Left kidney (tissue), 8 donors: ENCODE measurements around the gene ZNF121. TPM values are rescaled to one million over a fixed set of nuclear protein-coding genes. Genes with fewer than 3 reads are reported as not detected.
"Not testable (repeated sequence)": the region's sequence is repeated elsewhere in the genome, so short reads cannot be mapped to it uniquely, and the experiment has no call there.

Source experiments
- DNase-seq: peaks from one replicate; pipeline ENCODE4 v3.0.0-alpha.2; 2013
- long read RNA-seq, 8 donors: transcript quantifications; one replicate each; lab custom pipeline, GENCODE V29; 2026
- polyA plus RNA-seq: library from polyadenylated mRNA; unstranded; fragments of 120-200 nt; gene quantifications from one replicate; pipeline ENCODE4 v1.2.1, GENCODE V29; 2013; ENCODE audit not compliant: insufficient read length

Gene ZNF121
- 33.2 TPM for polyA plus RNA-seq
- long read RNA-seq, donor 1, partial matches to known transcripts: 0 of 1 reads
- long read RNA-seq, donor 1, other reads (novel, unspliced or antisense): 0 of 1 reads
- long read RNA-seq, donor 2, partial matches to known transcripts: 23 of 26 reads
- long read RNA-seq, donor 2, other reads (novel, unspliced or antisense): 0 of 26 reads
- long read RNA-seq, donor 3, partial matches to known transcripts: 0 of 2 reads
- long read RNA-seq, donor 3, other reads (novel, unspliced or antisense): 0 of 2 reads
- long read RNA-seq, donor 4, partial matches to known transcripts: 0 of 1 reads
- long read RNA-seq, donor 4, other reads (novel, unspliced or antisense): 0 of 1 reads
- long read RNA-seq, donor 5, partial matches to known transcripts: 0 of 3 reads
- long read RNA-seq, donor 5, other reads (novel, unspliced or antisense): 0 of 3 reads
- long read RNA-seq, donor 6: 0 reads
- long read RNA-seq, donor 7, partial matches to known transcripts: 19 of 23 reads
- long read RNA-seq, donor 7, other reads (novel, unspliced or antisense): 0 of 23 reads
- long read RNA-seq, donor 8, partial matches to known transcripts: 0 of 1 reads
- long read RNA-seq, donor 8, other reads (novel, unspliced or antisense): 0 of 1 reads

DNA sequence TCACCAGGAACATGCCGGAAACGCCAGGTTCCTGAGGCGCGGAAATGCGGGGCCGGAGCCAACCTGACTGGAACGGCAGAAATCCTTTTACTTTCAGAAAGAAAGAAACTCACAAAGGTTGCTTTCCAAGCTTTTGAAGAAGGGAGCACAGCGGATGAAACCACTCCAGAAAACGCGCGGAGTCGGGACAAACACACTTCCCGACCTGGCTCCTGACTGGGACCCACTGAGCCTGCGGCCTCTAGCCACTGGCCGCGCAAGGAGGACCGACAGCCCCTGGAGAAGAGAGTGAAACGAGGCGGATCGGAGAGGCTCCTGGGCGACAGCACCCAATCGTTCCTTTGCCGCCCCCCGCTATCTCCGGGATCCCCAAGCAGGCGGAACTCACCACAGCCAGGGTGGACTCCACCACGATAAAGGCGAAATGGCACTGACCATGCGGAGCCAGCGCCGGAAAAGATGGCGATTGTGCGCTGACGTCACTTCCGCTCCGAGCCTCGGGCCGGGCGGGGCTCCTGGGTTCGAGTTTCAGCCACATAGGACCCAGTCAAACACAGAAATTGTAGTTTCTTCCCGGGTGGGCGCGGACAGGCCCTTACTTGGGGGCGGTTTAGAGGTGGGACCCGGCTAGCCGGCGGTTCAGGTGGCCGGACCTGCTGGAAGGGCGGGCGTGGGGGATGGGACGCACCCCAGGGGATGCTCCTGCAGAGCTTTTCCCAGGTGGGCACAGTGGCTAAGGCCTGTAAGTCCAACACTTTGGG, at the start of gene ZNF121:
TSS of gene ZNF121 (minus strand) at position 432 of the 761 bp plus-strand sequence. CDS start 16,407 bp downstream, outside the sequence.
- peak; percentile 91 for DNase-seq

DNA sequence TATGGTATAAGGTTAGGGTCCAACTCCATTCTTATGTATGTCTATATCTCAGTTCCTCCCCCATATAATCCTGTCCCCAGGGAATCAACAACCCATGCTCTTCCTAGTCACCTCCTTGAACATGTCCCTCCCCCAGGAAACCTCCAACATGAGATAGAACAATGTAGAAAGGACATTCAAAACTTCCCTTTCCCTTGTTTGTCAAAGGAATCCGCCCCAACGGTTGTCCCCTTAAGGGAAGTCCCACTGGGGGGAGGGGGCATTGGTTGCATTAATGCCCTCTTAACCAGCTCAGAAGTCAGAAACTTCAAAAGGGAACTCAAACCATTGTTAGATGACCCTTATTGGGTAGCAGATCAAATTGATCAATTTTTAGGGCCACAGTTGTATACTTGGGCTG, 43.6 kb upstream of the ZNF121 start:
- no peak for DNase-seq

DNA sequence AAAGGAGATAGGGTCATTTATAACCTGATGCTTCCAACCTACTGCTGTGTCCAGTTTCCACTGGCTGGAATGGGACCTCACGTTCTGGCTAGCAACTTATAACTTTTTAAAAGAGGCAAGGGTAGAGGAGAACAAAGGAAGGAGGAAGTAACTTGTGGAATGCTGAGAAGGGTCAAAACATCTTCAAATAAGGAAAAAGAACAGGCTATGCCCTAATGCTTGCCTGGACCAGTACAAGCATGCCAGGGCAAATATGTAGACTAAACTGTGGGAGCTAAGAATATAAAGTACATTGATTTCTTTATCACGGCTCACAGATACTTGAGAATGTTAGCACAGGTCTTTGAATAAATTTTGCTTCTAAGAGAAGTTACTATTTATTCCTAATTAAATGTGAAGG, 38.2 kb upstream of the ZNF121 start:
- no peak for DNase-seq

DNA sequence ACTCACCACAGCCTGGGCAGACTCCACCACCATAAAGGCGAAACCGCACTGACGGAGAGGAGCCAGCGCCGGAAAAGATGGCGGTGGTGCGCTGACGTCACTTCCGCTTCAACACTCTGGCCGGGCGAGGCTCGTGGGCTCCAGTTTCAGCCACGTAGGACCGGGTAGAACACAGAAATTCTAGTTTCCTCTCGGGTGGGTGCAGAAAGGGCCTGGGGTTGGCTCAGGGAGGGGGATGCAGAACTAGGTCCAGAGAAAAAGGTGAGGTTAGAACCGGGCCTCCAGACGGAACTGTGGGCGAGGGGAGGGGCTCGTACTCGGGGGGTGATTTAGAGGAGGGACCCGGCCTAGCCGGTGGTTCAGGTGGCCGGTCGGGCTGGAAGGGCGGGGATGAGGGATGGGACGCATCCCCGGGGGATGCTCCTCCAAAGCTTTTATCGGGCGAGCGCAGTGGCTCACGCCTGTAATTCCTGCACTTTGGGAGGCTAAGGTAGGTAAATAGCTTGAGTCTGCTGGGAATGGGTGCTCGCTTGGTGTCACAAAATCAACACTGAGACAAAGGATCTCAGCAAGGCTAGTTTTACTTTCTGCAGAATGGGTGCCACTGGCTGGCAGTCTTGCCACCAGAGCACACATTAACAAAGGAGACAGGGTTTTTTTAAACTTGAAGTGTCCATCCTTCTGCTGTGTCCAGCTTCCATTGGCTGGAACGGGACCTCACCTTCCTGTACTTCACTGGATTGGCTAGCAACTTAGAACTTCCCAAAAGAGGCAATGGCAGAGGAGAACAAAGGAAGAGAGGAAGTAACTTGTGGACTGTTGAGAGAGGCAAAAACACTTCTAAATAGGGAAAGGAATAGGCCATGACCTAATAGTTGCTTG, 37.1 kb upstream of the ZNF121 start, which contains the start of gene ZNF561:
TSS of gene ZNF561 (minus strand) at position 77 of the 882 bp plus-strand sequence. CDS start 1,776 bp downstream, outside the sequence.
- DNase-seq: peak; percentile 89

DNA sequence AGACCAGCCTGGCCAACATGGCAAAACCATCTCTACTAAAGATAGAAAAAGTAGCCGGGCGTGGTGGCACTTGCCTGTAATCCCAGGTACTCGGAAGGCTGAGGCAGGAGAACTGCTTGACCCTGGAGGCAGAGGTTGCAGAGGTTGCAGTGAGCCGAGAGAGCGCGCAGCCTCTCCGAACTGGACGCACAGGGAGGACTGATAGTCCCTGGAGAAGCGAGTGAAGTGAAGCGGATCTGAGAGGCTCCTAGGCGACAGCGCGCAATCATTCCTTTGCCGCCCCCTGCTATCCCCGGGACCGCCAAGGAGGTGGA, 36.5 kb upstream of the ZNF121 start:
- no peak for DNase-seq

DNA sequence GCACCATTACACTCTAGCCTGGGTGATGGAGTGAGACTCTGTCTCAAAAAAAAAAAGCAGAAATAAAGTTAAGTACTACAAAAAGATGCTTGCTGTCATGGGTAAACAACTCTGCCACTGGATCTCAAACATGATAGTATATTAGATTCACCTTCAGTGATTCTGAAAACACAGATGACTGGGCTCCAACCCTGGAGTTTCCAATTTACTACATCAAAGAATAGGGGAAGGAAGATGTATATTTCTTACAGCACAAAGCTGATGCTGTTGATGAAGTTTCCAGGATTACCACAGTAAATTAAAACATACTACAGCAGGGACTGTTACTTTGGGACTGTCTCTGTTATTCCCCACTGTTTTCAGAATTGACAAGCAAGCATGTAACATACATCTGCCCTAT, 31.5 kb upstream of the ZNF121 start:
- DNase-seq: no peak

DNA sequence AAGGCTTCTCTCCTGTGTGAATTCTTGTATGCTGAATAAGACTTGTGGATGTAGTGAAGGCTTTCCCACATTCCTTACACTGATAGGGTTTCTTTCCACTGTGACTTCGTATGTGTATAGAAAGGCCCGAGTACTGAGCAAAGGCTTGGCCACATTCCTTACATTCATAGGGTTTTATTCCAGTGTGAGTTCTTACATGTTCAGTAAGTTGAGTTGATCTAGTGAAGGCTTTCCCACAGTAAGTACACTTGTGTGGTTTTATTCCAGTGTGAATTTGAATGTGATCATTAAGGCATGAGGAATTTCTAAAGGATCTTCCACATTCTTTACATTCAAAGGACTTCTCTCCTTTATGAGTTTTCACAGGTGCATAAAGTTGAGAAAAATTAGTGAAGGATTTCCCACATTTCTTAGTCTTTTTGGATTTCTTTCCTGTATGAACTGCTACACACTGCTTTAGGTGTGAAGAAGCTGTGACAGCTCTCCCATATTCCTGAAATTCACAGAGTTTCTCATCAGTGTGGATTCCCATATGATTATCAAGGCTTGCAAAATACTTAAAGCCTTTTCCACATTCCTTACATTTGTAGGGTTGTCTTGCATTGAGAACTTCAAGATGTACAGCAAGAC, 26.3 kb upstream of the ZNF121 start:
- DNase-seq: no peak

DNA sequence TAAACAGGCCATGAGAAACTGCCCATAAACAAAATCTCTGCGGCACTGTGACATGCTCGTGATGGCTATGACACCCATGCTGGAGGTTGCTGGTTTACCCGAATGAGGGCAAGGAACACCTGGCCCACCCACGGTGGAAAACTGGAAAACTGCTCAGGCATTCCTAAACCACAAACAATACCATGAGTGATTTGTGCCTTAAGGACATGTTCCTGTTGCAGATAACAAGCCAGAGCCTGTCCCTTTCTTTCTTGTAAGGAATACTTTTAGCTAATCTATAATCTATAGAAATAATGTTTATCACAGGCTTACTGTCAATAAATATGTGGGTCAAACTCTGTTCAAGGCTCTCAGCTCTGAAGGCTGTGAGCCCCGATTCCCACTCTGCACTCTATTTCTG, 24.6 kb upstream of the ZNF121 start:
- DNase-seq: no peak

DNA sequence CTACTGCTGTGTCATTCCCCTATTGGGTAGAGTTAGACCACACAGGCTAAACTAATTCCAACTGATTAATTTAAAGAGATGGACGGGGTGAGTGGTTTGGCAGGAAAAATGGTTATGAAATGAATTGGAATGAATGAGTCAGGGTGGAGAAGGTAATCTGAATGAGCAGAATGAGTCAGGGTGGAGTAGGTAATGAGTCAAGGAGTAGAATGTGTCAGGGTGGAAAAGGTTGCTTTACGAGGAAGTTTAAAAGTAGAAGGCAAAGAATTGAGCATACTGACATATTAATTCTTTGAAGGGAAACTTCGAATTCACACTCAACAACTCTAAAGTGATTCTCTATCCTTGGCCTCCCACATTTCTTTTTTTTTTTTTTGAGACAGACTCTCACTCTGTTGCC, 12.7 kb upstream of the ZNF121 start:
- DNase-seq: no peak

DNA sequence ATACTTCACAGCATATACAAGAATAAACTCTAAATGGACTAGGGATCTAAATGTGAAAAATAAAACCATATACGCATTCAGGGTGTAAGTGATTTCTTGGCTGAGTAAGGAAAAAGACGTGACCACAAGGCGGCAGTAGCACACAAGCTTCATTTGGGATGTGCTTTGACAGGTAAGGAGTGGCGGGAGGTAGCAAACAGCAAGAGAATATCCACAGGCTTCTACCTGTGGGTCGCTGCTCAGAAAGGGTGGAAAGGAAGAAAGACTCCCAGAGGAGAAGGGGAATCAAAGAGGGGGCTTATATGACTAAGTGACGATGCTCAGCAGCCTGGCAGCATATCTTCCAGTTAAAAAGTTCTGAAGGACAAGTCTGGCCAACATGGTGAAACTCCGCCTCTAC, 2.5 kb upstream of the ZNF121 start:
- DNase-seq: peak; percentile 76

DNA sequence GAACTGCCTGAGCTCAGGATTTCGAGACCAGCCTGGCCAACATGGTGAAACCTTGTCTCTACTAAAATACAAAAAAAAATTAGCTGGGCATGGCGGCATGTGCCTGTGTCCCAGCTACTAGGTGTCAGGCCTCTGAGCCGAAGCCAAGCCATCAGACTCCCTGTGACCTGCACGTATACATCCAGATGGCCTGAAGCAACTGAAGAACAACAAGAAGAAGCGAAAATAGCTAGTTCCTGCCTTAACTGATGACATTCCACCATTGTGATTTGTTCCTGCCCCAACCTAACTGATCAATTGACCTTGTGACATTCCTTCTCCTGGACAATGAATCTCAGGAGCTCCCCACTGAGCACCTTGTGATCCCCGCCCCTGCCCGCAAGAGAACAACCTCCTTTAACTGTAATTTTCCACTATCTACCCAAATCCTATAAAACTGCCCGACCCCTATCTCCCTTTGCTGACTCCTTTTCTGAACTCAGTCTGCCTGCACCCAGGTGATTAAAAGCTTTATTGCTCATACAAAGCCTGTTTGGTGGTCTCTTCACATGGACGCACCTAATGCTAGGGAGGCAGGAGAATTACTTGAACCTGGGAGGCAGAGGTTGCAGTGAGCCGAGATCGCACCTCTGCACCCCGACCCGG, 2.1 kb downstream of the ZNF121 start:
- DNase-seq: not testable (repeated sequence)

DNA sequence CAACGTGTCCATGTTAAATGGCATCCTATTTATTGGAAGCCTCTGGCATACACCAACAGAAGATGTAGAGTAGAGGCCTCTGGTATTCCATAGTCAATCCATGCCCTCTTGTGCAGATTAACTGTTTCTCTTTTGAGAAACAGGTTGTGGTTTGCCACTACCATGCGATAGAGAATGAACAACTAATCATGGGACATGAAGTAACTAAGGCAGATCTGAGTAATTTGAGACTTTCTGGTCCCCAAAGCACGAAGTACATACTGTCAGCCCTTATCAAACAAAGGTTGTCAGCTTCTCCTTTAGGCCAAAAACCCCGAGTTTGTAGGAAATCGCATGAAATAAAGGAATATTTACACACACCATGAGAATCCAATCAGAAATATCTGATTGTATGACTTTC, 3.6 kb downstream of the ZNF121 start:
- DNase-seq: no peak

DNA sequence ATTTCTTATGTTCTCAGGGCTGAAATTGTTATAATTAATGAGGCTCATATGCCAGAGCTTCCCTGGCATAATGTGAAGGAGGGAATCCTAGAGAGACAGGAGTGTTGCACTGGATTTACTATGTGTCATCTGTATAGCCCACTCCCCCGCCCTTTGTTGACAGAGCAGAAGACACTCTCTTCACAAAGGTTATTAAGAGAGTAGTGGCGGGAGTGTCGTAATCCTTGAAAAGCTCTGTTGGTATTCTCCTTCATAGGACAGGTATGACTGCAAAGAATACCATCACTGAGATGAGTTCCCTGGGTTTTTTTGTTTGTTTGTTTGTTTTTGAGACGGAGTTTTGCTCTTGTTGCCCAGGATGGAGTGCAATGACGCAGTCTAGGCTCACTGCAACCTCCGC, 14.0 kb downstream of the ZNF121 start:
- DNase-seq: no peak

DNA sequence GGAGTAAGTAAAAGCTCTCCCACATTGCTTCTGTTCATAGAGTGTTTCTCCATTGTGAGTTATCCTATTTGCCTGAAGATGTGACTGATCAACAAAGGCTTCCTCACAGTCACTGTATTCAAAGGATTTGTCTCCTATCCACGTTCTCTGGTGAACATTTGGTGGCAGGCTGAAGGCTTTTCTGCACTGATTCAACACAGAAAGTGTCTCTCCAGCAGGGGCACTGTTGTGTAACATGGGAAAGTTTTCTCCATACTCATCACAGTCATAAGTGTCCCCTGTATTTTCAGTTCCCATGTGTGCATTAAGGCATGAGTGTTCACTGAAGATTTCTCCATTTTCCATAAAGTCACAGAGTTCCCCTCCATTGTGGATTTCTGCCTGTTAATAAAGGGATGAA, 17.6 kb downstream of the ZNF121 start:
- no peak for DNase-seq

DNA sequence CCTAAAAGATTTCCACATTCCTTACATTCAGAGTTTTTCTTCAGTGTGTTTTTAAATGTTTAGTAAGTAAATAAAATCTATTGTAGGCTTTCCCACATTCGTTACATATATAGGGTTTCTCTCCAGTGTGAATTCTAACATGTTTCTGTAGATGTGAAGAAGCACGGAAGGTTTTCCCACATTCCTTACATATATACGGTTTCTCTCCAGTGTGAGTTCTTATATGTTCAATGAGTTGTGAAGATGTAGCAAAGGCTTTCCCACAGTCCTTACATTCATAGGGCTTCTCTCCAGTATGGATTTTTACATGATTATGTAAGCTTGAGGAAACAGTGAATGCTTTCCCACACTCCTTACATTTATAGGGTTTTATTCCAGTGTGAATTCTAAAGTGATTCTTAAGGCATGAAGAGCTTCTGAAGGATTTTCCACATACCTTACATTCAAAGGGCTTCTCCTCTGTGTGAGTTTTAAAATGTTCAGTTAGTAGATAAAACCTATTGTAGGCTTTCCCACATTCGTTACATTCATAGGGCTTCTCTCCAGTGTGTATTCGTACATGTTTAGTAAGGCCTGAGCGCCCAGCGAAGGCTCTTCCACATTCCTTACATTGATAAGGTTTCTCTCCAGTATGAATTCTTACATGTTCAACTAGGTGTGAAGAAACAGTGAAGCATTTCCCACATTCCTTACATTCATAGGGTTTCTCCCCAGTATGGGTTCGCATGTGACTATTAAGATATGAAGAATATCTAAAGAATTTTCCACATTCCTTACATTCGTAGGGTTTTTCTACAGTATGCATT, 18.2 kb downstream of the ZNF121 start:
- no peak for DNase-seq

DNA sequence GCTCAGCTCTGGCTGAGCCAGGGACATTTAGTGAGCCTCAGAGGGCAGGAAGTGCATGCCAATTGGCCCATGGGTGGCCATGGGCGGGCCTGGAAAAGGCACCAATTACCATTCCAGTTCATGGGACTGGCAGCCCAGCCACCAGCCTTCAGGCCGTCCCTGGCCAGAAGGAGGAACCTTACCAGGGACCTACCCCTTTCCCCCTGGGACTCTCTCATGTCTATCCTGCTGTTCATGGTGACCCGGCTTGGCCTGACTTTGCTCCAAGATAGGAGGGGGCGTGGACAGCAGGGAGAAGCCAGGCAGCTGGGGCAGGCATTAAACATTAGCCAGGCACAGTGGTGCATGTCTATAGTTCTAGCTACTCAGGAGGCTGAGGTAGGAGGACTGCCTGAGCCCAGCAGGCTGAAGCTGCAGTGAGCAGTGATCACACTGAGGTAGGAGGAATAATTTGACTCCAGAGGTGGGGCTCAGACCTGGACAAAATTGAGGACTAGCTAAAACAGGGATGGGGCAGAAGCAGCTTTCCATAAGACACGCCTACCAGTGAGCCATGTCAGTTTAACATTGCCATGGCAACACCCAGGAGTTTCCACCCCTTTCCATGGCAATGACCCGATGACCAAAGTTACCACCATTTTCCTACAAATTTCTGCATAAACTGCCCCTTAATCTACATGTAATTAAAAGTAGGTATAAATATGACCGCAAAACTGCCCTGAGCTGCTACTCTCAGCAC, 31.6 kb downstream of the ZNF121 start:
- no peak for DNase-seq

DNA sequence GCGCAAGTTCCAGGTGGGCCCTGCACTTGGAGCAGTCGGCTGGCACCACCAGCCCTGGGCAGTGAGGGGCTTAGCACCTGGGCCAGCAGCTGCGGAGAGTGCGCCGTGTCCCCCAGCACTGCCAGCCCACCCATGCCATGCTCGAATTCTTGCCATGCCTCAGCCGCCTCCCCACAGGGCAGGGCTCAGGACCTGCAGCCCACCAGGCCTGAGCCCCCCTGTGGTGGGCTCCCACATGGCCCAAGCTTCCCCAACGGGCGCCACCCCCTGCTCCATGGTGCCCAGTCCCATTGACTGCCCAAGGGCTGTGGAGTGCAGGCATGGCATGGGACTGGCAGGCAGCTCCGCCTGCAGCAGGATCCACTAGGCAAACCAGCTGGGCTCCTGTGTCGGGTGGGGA, 36.4 kb downstream of the ZNF121 start:
- DNase-seq: no peak

DNA sequence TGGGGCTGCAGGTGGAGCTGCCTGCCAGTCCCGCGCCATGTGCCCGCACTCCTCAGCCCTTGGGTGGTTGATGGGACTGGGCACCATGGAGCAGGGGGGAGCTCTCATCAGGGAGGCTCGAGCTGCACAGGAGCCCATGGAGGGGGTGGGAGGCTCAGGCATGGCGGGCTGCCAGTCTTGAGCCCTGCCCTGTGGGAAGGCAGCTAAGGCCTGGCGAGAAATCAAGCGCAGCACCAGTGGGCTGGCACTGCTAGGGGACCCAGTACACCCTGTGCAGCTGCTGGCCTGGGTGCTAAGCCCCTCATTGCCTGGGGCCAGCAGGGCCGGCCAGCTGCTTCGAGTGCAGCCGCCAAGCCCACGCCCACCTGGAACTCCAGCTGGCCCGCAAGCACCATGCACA, 43.0 kb downstream of the ZNF121 start:
- not testable (repeated sequence) for DNase-seq

DNA sequence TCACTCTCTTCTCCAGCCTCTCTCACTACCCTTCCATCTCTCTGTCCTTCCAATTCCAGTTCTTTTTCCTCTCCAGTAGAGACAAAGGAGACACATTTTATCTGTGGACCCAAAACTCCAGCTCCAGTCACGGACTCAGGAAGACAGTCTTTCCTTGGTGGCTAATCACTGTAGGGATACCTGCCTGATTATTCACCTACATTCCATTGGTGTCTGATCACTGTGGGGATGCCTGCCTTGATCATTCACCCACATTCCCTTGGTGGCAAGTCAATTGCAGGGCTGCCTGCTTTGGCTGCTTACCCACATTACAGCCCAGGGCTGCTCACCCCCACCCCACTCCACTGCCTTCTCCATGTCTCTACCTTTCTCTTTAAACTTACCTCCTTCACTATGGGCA, 44.4 kb downstream of the ZNF121 start:
- not testable (repeated sequence) for DNase-seq
